AG09319 (cell line): ENCODE data around the gene ALG14.
"Not testable (repeated sequence)": the region's sequence is repeated elsewhere in the genome, so short reads cannot be mapped to it uniquely, and the experiment has no call there.

Experiments used
- DNase-seq: peaks from one replicate; pipeline ENCODE4 v3.0.0-alpha.2; 2010; ENCODE audit warnings: low read depth; ENCODE audit errors: extremely low read depth
- CTCF ChIP-seq: IDR thresholded peaks from 2 replicates; pipeline ENCODE4 v1.5.1; 2011; ENCODE audit warnings: low read depth, mild to moderate bottlenecking, inconsistent platforms, low read length, moderate library complexity

ALG14 gene

DNA sequence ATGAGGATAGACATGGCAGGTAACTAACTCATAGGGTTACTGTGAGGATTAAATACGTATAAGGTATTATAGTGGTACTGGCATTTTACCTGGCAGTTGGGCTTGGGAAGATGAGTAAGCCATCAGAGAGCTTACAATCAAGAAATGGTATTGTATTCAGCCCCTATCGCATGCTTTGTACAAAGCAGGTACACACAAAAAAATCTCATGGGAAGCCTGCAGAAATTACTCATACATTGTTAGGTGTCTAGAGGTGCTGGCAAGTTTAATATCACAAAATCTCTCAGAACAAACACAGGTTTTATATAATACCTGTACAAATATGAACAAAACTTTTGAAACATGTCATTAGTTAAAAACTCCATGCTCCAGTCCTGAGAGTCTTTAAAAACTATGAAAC lies 74.0 kb downstream of the ALG14 start:
- no peak for TF ChIP-seq CTCF
- no peak for DNase-seq

GRCh38 chr1:94998114-94998513 lies 74.6 kb downstream of the ALG14 start:
- no peak for TF ChIP-seq CTCF
- no peak for DNase-seq

- not testable (repeated sequence) for DNase-seq
Measured at GRCh38 chr1:94995536-94995935, 77.2 kb downstream of the ALG14 start.

DNA sequence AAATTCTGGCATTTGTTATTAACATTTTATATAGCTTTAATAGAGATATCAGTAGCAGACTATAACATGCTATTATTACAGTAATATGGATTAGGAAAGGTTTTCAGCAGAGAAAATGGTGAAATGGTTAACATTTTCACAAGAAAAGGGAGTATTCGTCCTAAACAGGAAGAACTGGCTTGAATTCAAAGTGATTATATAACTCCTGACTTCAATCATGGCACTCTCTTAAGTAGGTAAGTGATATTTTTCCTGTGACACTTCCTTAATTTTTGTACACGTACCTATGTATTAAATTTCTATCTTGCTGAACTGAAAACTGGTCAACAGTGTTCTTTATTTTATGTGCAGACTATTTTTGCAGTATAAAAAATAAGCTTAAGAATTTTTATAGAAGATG lies 77.9 kb downstream of the ALG14 start:
- no peak for TF ChIP-seq CTCF
- DNase-seq = no peak

GRCh38 chr1:94993931-94994645 lies 78.7 kb downstream of the ALG14 start:
- TF ChIP-seq CTCF = no peak
- DNase-seq = no peak

DNA sequence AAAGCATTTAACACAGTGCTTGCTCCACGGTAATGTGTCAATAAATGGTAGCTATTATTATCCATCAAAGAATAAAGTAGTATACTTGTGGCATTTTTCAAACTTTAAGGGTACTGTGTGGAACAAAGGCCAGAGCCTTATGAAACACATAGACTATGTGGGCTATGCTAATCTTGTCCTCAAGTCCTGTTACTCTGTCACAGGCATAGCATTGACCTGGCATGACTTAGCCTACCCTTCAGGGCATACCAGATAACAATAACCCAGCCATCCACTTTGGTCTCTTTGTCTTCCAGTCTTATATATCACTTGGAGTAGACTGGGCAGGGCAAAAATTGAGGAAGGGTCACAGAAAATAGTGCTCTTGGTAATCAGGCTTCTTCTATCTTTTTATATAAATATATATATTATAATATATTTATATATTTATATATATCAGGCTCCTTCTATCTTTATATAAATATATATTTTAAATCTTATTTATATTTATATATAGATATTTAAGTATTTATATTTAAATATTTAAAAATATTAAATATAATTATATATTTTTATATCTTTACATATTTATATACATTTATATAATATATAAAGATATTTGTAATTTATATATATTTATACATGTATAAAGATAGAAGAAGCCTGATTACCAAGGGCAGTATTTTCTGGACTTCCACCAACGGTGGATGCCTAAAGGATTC lies 79.7 kb downstream of the ALG14 start:
- TF ChIP-seq CTCF = no peak
- DNase-seq = no peak

DNA sequence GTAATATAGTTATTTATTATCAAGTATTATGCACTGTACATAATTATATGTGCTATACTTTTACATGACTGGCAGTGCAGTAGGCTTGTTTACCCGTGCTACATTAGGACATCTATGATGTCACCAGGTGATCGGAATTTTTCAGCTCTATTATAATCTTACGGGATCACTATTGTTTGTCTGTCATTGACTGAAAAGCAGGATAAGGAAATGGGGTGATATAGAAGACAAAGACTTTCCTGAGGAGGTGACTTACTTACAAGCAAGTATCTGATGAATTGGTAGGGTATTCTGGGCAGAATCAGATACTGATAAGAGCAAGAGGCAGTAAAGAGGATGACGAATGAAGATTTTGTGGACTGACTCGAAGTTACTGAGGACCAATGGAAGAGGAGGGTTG lies 80.6 kb downstream of the ALG14 start:
- no peak for TF ChIP-seq CTCF
- DNase-seq = no peak
